Psoas muscle (tissue), 8 donors: ENCODE measurements around the gene FABP6. TPM values are rescaled to one million over a fixed set of nuclear protein-coding genes. Genes with fewer than 3 reads are reported as not detected.

ENCODE experiments used
- ATAC-seq, 4 donors: fragments of 200-7000 bp; cut with Tn5 transposase; one replicate each; pipeline ENCODE4 v1.9.1; 2020; ENCODE audit warnings: moderate library complexity in 3 of 4, mild to moderate bottlenecking in 2 of 4
- DNase-seq, 2 donors: peaks; one replicate each; pipeline ENCODE4 v3.0.0-alpha.2; 2020
- H3K27ac ChIP-seq: fragments of 200-600 bp; one replicate; pipeline ENCODE4 v1.8.0; 2022
- H3K27me3 ChIP-seq, 3 donors: fragments of 200-600 bp in 1 of 3; one replicate each; pipeline versions ENCODE4 v1.6.1 to v1.8.0; 2013 to 2022; ENCODE audit warnings: low read length in 2 of 3, mild to moderate bottlenecking in 2 of 3, moderate library complexity in 1 of 3; ENCODE audit not compliant: insufficient read depth in 3 of 3
- H3K36me3 ChIP-seq, 2 donors: fragments of 200-600 bp in 1 of 2; one replicate each; pipeline versions ENCODE4 v1.6.1 to v1.8.0; 2013 to 2022; ENCODE audit warnings: low read depth in 1 of 2, mild to moderate bottlenecking in 1 of 2, moderate library complexity in 1 of 2; ENCODE audit not compliant: insufficient read depth in 1 of 2
- H3K4me1 ChIP-seq: fragments of 200-600 bp; one replicate; pipeline ENCODE4 v1.8.0; 2022
- H3K4me3 ChIP-seq: fragments of 200-600 bp; one replicate; pipeline ENCODE4 v1.8.0; 2022; ENCODE audit warnings: mild to moderate bottlenecking
- H3K9me3 ChIP-seq: fragments of 200-600 bp; one replicate; pipeline ENCODE4 v1.8.0; 2022
- CTCF ChIP-seq: fragments of 200-600 bp; IDR thresholded peaks from one replicate; pipeline ENCODE4 v1.8.0; 2022; ENCODE audit warnings: antibody characterized with exemption
- WGBS, 3 donors: extraction: QIAGEN DNeasy Blood & Tissue Kit; methylation state at CpG; one replicate each; pipeline versions ENCODE4 v1.1.6 to v1.1.7; 2013; 5-methylcytosine and 5-hydroxymethylcytosine counted together
- intact Hi-C, 2 donors: fragments of 100-400 bp; cut with DNase I; formaldehyde crosslinking; loops; one replicate each; pipeline versions ENCODE4 v1.11.0 to v1.14.2; 2022
- polyA plus RNA-seq, 3 donors: library from polyadenylated mRNA; stranded (reverse); fragments of 200-250 nt; gene quantifications; one replicate each; pipeline ENCODE4 v1.2.3, GENCODE V29; 2013
- total RNA-seq, 4 donors: library from RNA; stranded (reverse); fragmentation: NEBNext Ultra II Directional in 2 of 4; extraction: Animal tissue kit (Norgen Biotek cat#: 25700) in 2 of 4; gene quantifications; one replicate each; pipeline versions ENCODE4 v1.2.1 to v1.2.4, GENCODE V29; 2021 to 2023
- donor health status: healthy with polysubstance abuse.
- donor health status: DM: no; HTN: no; CAD: no; lungs with moderate emphysema.
- donor health status: Bipolar disorder and iron deficiency.
- donor health status: healthy.
- donor health status: DM: yes; HTN: yes; CAD: no.
- donor health status: DM: no; HTN: no; CAD: no.
- donor health status: DM: no; HTN: no; CAD: no.
- donor health status: DM: yes; HTN: yes; CAD: no.

FABP6 gene
- total and polyA plus RNA-seq, 7 donors = 0.05 to 0.64 TPM; not detected in 5

GRCh38 chr5:160198841-160199409 lies 30.4 kb upstream of the FABP6 start:
- H3K27me3 ChIP-seq = no peaks in the 10 kb centered on the region
- no peaks in the 10 kb centered on the region for H3K9me3 ChIP-seq
- ATAC-seq = no peak
- no peaks in the 10 kb centered on the region for H3K36me3 ChIP-seq
- no peak for DNase-seq
- H3K27ac ChIP-seq = no peak overlapping the region
- H3K4me1 ChIP-seq = peaks cover 4% of the 10 kb centered on the region
- WGBS, 3 donors = 47 to 53% (median 50%) methylated on average over 8 of the region's 8 CpGs
- intact Hi-C loops = loop anchor here (1.0 to 5.0 kb wide), 4 partner anchors 146 to 192 kb away; no protein-coding TSS in a partner anchor
- TF ChIP-seq CTCF = no peak
- peak overlapping the region; percentile 62 for H3K4me3 ChIP-seq

- no peaks in the 10 kb centered on the region for H3K36me3 ChIP-seq
- H3K27me3 ChIP-seq = no peaks in the 10 kb centered on the region
- 2 to 4% (median 3%) methylated on average over 21 to 30 of the region's 30 CpGs for WGBS, 3 donors
- intact Hi-C loops = loop anchor here (1.0 to 5.0 kb wide), 4 partner anchors 145 to 191 kb away; no protein-coding TSS in a partner anchor
- no peak overlapping the region for H3K27ac ChIP-seq
- DNase-seq (peak; percentile 74 to 83), ATAC-seq (peak; percentile 94 to 100 (median 96))
- peaks cover 4% of the 10 kb centered on the region for H3K4me1 ChIP-seq
- H3K4me3 ChIP-seq = peak overlapping the region; percentile 62
- peak; percentile 97 for TF ChIP-seq CTCF
- no peaks in the 10 kb centered on the region for H3K9me3 ChIP-seq
Measured at GRCh38 chr5:160199410-160199911, 29.8 kb upstream of the FABP6 start.

- ATAC-seq = no peak
- H3K27me3 ChIP-seq = no peaks in the 10 kb centered on the region
- H3K27ac ChIP-seq = no peak overlapping the region
- DNase-seq = no peak
- intact Hi-C loops = no loop called here
- H3K9me3 ChIP-seq = no peaks in the 10 kb centered on the region
- H3K36me3 ChIP-seq = no peaks in the 10 kb centered on the region
- no peak overlapping the region for H3K4me3 ChIP-seq
- WGBS, 3 donors = 70 to 79% (median 73%) methylated on average over 2 of the region's 2 CpGs
- no peaks in the 10 kb centered on the region for H3K4me1 ChIP-seq
- TF ChIP-seq CTCF = no peak
Measured at GRCh38 chr5:160207061-160207460, 22.2 kb upstream of the FABP6 start.

GRCh38 chr5:160209917-160210316 lies 19.4 kb upstream of the FABP6 start:
- no peak for TF ChIP-seq CTCF
- DNase-seq (no peak), ATAC-seq (no peak)
- Histone ChIP-seq H3K4me1 (no peaks in the 10 kb centered on the region), H3K4me3 (no peak overlapping the region), H3K9me3 (no peaks in the 10 kb centered on the region), H3K27me3 (no peaks in the 10 kb centered on the region), H3K36me3 (no peaks in the 10 kb centered on the region), H3K27ac (no peak overlapping the region)
- WGBS, 3 donors = 91 to 96% (median 92%) methylated on average over 2 of the region's 2 CpGs
- intact Hi-C loops = no loop called here

- H3K27me3 ChIP-seq = no peaks in the 10 kb centered on the region
- H3K4me1 ChIP-seq = no peaks in the 10 kb centered on the region
- intact Hi-C loops = no loop called here
- 62 to 75% (median 66%) methylated on average over 9 of the region's 9 CpGs for WGBS, 3 donors
- H3K27ac ChIP-seq = no peak overlapping the region
- no peak for TF ChIP-seq CTCF
- H3K36me3 ChIP-seq = no peaks in the 10 kb centered on the region
- no peak for DNase-seq
- no peak overlapping the region for H3K4me3 ChIP-seq
- no peak for ATAC-seq
- no peaks in the 10 kb centered on the region for H3K9me3 ChIP-seq
Measured at GRCh38 chr5:160210606-160211005, 18.7 kb upstream of the FABP6 start.
